ENCODE data around the gene KRTAP13-1. TPM values are rescaled to one million over a fixed set of nuclear protein-coding genes. Genes with fewer than 3 reads are reported as not detected.

Gene KRTAP13-1
- total RNA-seq, 1 experiment from 2014 or later = not detected

Other genes starting within 250 kb of the KRTAP13-1 start
- not detected in 2 replicates for gene CLDN17, start 229.2 kb upstream of the KRTAP13-1 start, total RNA-seq (2014; rRNA removed)
- gene CLDN8, start 179.9 kb upstream of the KRTAP13-1 start, total RNA-seq (2014; rRNA removed) = not detected in 2 replicates
- not detected in 2 replicates for gene KRTAP24-1, start 113.1 kb upstream of the KRTAP13-1 start, total RNA-seq (2014; rRNA removed)
- not detected in 2 replicates for gene KRTAP25-1, start 106.5 kb upstream of the KRTAP13-1 start, total RNA-seq (2014; rRNA removed)
- gene KRTAP26-1, start 75.7 kb upstream of the KRTAP13-1 start, total RNA-seq (2014; rRNA removed) = not detected in 2 replicates
- gene KRTAP27-1, start 58.3 kb upstream of the KRTAP13-1 start, total RNA-seq (2014; rRNA removed) = not detected in 2 replicates
- gene KRTAP23-1, start 47.4 kb upstream of the KRTAP13-1 start, total RNA-seq (2014; rRNA removed) = not detected in 2 replicates
- gene KRTAP13-2, start 23.8 kb upstream of the KRTAP13-1 start, total RNA-seq (2014; rRNA removed) = not detected in 2 replicates
- gene KRTAP13-3, start 29.9 kb downstream of the KRTAP13-1 start, total RNA-seq (2014; rRNA removed) = not detected in 2 replicates
- gene KRTAP13-4, start 34.2 kb downstream of the KRTAP13-1 start, total RNA-seq (2014; rRNA removed) = not detected in 2 replicates
- gene KRTAP15-1, start 44.2 kb downstream of the KRTAP13-1 start, total RNA-seq (2014; rRNA removed) = not detected in 2 replicates
- gene KRTAP19-1, start 84.3 kb downstream of the KRTAP13-1 start, total RNA-seq (2014; rRNA removed) = not detected in 2 replicates
- gene KRTAP19-2, start 91.4 kb downstream of the KRTAP13-1 start, total RNA-seq (2014; rRNA removed) = not detected in 2 replicates
- not detected in 2 replicates for gene KRTAP19-3, start 96.0 kb downstream of the KRTAP13-1 start, total RNA-seq (2014; rRNA removed)
- not detected in 2 replicates for gene KRTAP19-4, start 101.1 kb downstream of the KRTAP13-1 start, total RNA-seq (2014; rRNA removed)
- gene KRTAP19-5, start 106.1 kb downstream of the KRTAP13-1 start, total RNA-seq (2014; rRNA removed) = not detected in 2 replicates
- gene KRTAP19-6, start 145.8 kb downstream of the KRTAP13-1 start, total RNA-seq (2014; rRNA removed) = not detected in 2 replicates
- gene KRTAP19-7, start 165.3 kb downstream of the KRTAP13-1 start, total RNA-seq (2014; rRNA removed) = not detected in 2 replicates
- not detected in 2 replicates for gene KRTAP22-2, start 194.4 kb downstream of the KRTAP13-1 start, total RNA-seq (2014; rRNA removed)
- not detected in 2 replicates for gene KRTAP6-3, start 196.4 kb downstream of the KRTAP13-1 start, total RNA-seq (2014; rRNA removed)
- not detected in 2 replicates for gene KRTAP6-2, start 202.9 kb downstream of the KRTAP13-1 start, total RNA-seq (2014; rRNA removed)
- not detected in 2 replicates for gene KRTAP22-1, start 205.1 kb downstream of the KRTAP13-1 start, total RNA-seq (2014; rRNA removed)
- not detected in 2 replicates for gene KRTAP6-1, start 217.9 kb downstream of the KRTAP13-1 start, total RNA-seq (2014; rRNA removed)
- gene KRTAP20-1, start 220.4 kb downstream of the KRTAP13-1 start, total RNA-seq (2014; rRNA removed) = not detected in 2 replicates
- gene KRTAP20-4, start 224.6 kb downstream of the KRTAP13-1 start, total RNA-seq (2014; rRNA removed) = not detected in 2 replicates
- not detected in 2 replicates for gene KRTAP20-2, start 239.2 kb downstream of the KRTAP13-1 start, total RNA-seq (2014; rRNA removed)
- gene KRTAP20-3, start 246.8 kb downstream of the KRTAP13-1 start, total RNA-seq (2014; rRNA removed) = not detected in 2 replicates

Measured in LHCN-M2 (cell line).